ENCODE data around the gene C4orf51.

The C4orf51 gene

GRCh38 chr4:145766273-145766672 is 86.3 kb downstream of the C4orf51 start:
- no peak for TF ChIP-seq GABPA (IDR thresholded peaks at IDR 0.05; ENCODE audit: low read depth)
- no peak for TF ChIP-seq CTCF (IDR thresholded peaks at IDR 0.05; ENCODE audit: insufficient read depth, low read length)
- TF ChIP-seq, protein P1, sequence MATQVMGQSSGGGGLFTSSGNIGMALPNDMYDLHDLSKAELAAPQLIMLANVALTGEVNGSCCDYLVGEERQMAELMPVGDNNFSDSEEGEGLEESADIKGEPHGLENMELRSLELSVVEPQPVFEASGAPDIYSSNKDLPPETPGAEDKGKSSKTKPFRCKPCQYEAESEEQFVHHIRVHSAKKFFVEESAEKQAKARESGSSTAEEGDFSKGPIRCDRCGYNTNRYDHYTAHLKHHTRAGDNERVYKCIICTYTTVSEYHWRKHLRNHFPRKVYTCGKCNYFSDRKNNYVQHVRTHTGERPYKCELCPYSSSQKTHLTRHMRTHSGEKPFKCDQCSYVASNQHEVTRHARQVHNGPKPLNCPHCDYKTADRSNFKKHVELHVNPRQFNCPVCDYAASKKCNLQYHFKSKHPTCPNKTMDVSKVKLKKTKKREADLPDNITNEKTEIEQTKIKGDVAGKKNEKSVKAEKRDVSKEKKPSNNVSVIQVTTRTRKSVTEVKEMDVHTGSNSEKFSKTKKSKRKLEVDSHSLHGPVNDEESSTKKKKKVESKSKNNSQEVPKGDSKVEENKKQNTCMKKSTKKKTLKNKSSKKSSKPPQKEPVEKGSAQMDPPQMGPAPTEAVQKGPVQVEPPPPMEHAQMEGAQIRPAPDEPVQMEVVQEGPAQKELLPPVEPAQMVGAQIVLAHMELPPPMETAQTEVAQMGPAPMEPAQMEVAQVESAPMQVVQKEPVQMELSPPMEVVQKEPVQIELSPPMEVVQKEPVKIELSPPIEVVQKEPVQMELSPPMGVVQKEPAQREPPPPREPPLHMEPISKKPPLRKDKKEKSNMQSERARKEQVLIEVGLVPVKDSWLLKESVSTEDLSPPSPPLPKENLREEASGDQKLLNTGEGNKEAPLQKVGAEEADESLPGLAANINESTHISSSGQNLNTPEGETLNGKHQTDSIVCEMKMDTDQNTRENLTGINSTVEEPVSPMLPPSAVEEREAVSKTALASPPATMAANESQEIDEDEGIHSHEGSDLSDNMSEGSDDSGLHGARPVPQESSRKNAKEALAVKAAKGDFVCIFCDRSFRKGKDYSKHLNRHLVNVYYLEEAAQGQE (IDR thresholded peaks at IDR 0.05; ENCODE audit: insufficient replicate concordance, low read depth): no peak
- TF ChIP-seq POLR2AphosphoS5 (IDR thresholded peaks at IDR 0.05; ENCODE audit: low read depth): no peak
- no peak for TF ChIP-seq SPI1 (IDR thresholded peaks at IDR 0.05; ENCODE audit: borderline replicate concordance, low read depth)

GRCh38 chr4:145769450-145770037 is 89.6 kb downstream of the C4orf51 start:
- DNase-seq (ENCODE audit: low read depth in 1 of 2, low spot score in 1 of 2): no peak
- H3K27ac ChIP-seq (replicated peaks): no peak overlapping the region
- no peaks in the 10 kb centered on the region for H3K27me3 ChIP-seq (ENCODE audit: insufficient read depth, poor library complexity, severe bottlenecking)
- no peak overlapping the region for H3K4me3 ChIP-seq (replicated peaks; ENCODE audit: insufficient read depth, low read length)
- TF ChIP-seq, protein P1 (IDR thresholded peaks at IDR 0.05; ENCODE audit: insufficient replicate concordance, low read depth): no peak
- TF ChIP-seq GABPA (IDR thresholded peaks at IDR 0.05; ENCODE audit: low read depth) (no peak), SPI1 (IDR thresholded peaks at IDR 0.05; ENCODE audit: borderline replicate concordance, low read depth) (no peak), CTCF (IDR thresholded peaks at IDR 0.05; ENCODE audit: insufficient read depth, low read length) (no peak)

More at GRCh38 chr4:145766273-145766672, 86.3 kb downstream of the C4orf51 start:
- Histone ChIP-seq H3K27me3 (ENCODE audit: insufficient read depth, poor library complexity, severe bottlenecking) (no peaks in the 10 kb centered on the region), H3K4me3 (replicated peaks; ENCODE audit: insufficient read depth, low read length) (no peak overlapping the region), H3K27ac (replicated peaks) (no peak overlapping the region)
- DNase-seq (ENCODE audit: low read depth in 1 of 2, low spot score in 1 of 2): no peak

DNA sequence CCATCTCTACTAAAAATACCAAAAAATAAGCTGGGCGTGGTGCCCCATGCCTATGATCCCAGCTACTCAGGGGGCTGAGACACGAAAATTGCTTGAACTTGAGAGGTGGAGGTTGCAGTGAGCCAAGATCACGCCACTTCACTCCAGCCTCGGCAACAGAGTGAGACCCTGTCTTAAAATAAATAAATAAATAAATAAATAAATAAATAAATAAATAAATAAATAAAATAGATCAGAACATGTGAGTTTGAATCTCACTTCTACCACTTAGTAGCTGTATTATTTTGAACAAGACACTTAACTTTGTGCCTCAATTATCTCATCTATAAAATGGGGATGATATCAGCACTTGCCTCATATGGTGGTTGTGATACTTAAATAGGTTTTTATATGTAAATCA is 90.2 kb downstream of the C4orf51 start:
- no peak for TF ChIP-seq SPI1 (IDR thresholded peaks at IDR 0.05; ENCODE audit: borderline replicate concordance, low read depth)
- no peak for TF ChIP-seq POLR2AphosphoS5 (IDR thresholded peaks at IDR 0.05; ENCODE audit: low read depth)
- no peak for TF ChIP-seq CTCF (IDR thresholded peaks at IDR 0.05; ENCODE audit: insufficient read depth, low read length)
- no peak for TF ChIP-seq GABPA (IDR thresholded peaks at IDR 0.05; ENCODE audit: low read depth)
- TF ChIP-seq, protein P1 (IDR thresholded peaks at IDR 0.05; ENCODE audit: insufficient replicate concordance, low read depth): no peak
- H3K4me3 ChIP-seq (replicated peaks; ENCODE audit: insufficient read depth, low read length): no peak overlapping the region
- H3K27me3 ChIP-seq (ENCODE audit: insufficient read depth, poor library complexity, severe bottlenecking): no peaks in the 10 kb centered on the region
- no peak for DNase-seq (ENCODE audit: low read depth in 1 of 2, low spot score in 1 of 2)
- H3K27ac ChIP-seq (replicated peaks): no peak overlapping the region
